ENCODE results near the gene NHLRC4.

NHLRC4 gene

GRCh38 chr16:528111-529011 lies 38.4 kb upstream of the NHLRC4 start (continued):
- no peak for TF ChIP-seq ZNF174 (tag by site-specific recombination; IDR thresholded peaks at IDR 0.05)
- no peak for TF ChIP-seq ZSCAN4 (tag by site-specific recombination; IDR thresholded peaks at IDR 0.05)
- no peak for TF ChIP-seq ZNF416 (tag by site-specific recombination; IDR thresholded peaks at IDR 0.05)
- TF ChIP-seq ZBTB11 (tag by site-specific recombination; conservative IDR thresholded peaks at IDR 0.05; ENCODE audit: low read depth) = peak; percentile 70
- TF ChIP-seq ZBTB48 (tag by site-specific recombination; IDR thresholded peaks at IDR 0.05) = peak; percentile 77
- 0 out of 2 replicates have a peak, but pooled peaks have one; percentile 11 for TF ChIP-seq SP2 (tag by site-specific recombination; IDR thresholded peaks at IDR 0.05)
- no peak for TF ChIP-seq ZNF221 (tag by site-specific recombination; IDR thresholded peaks at IDR 0.05; ENCODE audit: borderline replicate concordance)
- TF ChIP-seq ZNF394 (tag by site-specific recombination; IDR thresholded peaks at IDR 0.05; ENCODE audit: borderline replicate concordance) = peak; percentile 51; the same call in 1 of the 2 replicates
- TF ChIP-seq ZNF585B (tag by site-specific recombination; IDR thresholded peaks at IDR 0.05) = no peak
- TF ChIP-seq GLIS1 (tag by site-specific recombination; IDR thresholded peaks at IDR 0.05) = no peak; the same call in 1 of the 2 replicates
- 0 out of 2 replicates have a peak, but pooled peaks have one; percentile 16 for TF ChIP-seq ZNF146 (tag by site-specific recombination; IDR thresholded peaks at IDR 0.05)
- TF ChIP-seq BCL11B (tag by site-specific recombination; IDR thresholded peaks at IDR 0.05; ENCODE audit: low read depth) = peak; percentile 62; the same call in 1 of the 2 replicates
- no peak for TF ChIP-seq SETDB1 (IDR thresholded peaks at IDR 0.05; ENCODE audit: insufficient read length, low read length)
- TF ChIP-seq ZNF214 (tag by site-specific recombination; IDR thresholded peaks at IDR 0.05; ENCODE audit: borderline replicate concordance) = no peak
- TF ChIP-seq BCL6B (tag by site-specific recombination; IDR thresholded peaks at IDR 0.05) = no peak
- peak; percentile 93 for TF ChIP-seq ZNF335 (tag by site-specific recombination; conservative IDR thresholded peaks at IDR 0.05)
- TF ChIP-seq TCF7L2 (IDR thresholded peaks at IDR 0.05; ENCODE audit: borderline replicate concordance, low read depth, low read length) = no peak
- TF ChIP-seq ZNF555 (tag by site-specific recombination; conservative IDR thresholded peaks at IDR 0.05) = no peak
- TF ChIP-seq ZNF48 (tag by site-specific recombination; IDR thresholded peaks at IDR 0.05) = no peak
- TF ChIP-seq MYNN (tag by site-specific recombination; IDR thresholded peaks at IDR 0.05; ENCODE audit: borderline replicate concordance) = no peak
- TF ChIP-seq INSM2 (tag by site-specific recombination; IDR thresholded peaks at IDR 0.05) = no peak
- peak; percentile 29; the same call in 1 of the 2 replicates for TF ChIP-seq ZNF391 (tag by site-specific recombination; IDR thresholded peaks at IDR 0.05; ENCODE audit: borderline replicate concordance, low read depth)
- no peak for TF ChIP-seq ZNF785 (tag by site-specific recombination; IDR thresholded peaks at IDR 0.05)
- no peak for TF ChIP-seq PRDM4 (tag by site-specific recombination; IDR thresholded peaks at IDR 0.05)
- no peak for TF ChIP-seq ZBTB49 (tag by site-specific recombination; IDR thresholded peaks at IDR 0.05; ENCODE audit: low read depth)
- no peak for TF ChIP-seq ZSCAN16 (tag by site-specific recombination; IDR thresholded peaks at IDR 0.05)

Measured in HEK293 (cell line).